SU-DHL-6 (cell line): Measurements from ENCODE around the gene SMC4.

Source experiments
- CTCF ChIP-seq: fragments of 200-600 bp; sonication (generic); IDR thresholded peaks from one replicate; pipeline ENCODE4 v1.5.1; 2017; ENCODE audit warnings: antibody characterized with exemption, mild to moderate bottlenecking, low read length, moderate library complexity; ENCODE audit not compliant: insufficient read depth, poor library complexity, severe bottlenecking
- EZH2phosphoT487 ChIP-seq: fragments of 200-600 bp; sonication (generic), shearing (Covaris generic); conservative IDR thresholded peaks from 2 replicates; pipeline ENCODE4 v1.6.1; 2018; ENCODE audit warnings: mild to moderate bottlenecking, antibody characterized with exemption, low read length, moderate library complexity, mixed read lengths

GRCh38 chr3:160470181-160470580, 70.7 kb downstream of the SMC4 start:
- TF ChIP-seq CTCF (no peak), EZH2phosphoT487 (no peak)
